A549 (cell line): Measurements from ENCODE around the gene ZRANB3. TPM values are rescaled to one million over a fixed set of nuclear protein-coding genes. Genes with fewer than 3 reads are reported as not detected.

Source experiments
- ATAC-seq, 2 experiments: fragments of 200-7000 bp in 1 of 2; fragments of >200 bp in 1 of 2; cut with Nextera tagmentation in 1 of 2; cut with Tn5 transposase in 1 of 2; 3 replicates each; pipeline versions ENCODE4 v1.8.0 to v1.9.1; 2018 to 2020; ENCODE audit warnings: mild to moderate bottlenecking in 1 of 2, moderate library complexity in 1 of 2
- CTCF ChIA-PET: fragments of 300-600 bp; sonication (Branson Sonifier 250); formaldehyde crosslinking; extraction: SDS; loops from one replicate; lab custom pipeline; 2021; ENCODE audit warnings: antibody characterized with exemption, inconsistent platforms; lab: Yijun Ruan, JAX
- POLR2A ChIA-PET: fragments of 350-600 bp; formaldehyde crosslinking; extraction: SDS; loops from one replicate; lab custom pipeline; 2021; ENCODE audit warnings: antibody characterized with exemption, inconsistent platforms; lab: Yijun Ruan, JAX
- DNase-seq, 2 experiments: peaks; one replicate each; pipeline versions ENCODE4 v3.0.0 to v3.0.0-alpha.2; 2011 to 2016; ENCODE audit warnings: low read depth in 1 of 2, low spot score in 1 of 2
- FAIRE-seq: peaks from 2 replicates; lab custom pipeline; 2011; peaks lifted over from hg19 to GRCh38; lab: Jason Lieb, UNC
- H3K27ac ChIP-seq, 2 experiments: fragments of >200 bp; sonication (Bioruptor Twin); formaldehyde crosslinking; 3 replicates each; pipeline ENCODE4 v1.5.1; 2016 to 2017
- H3K4me1 ChIP-seq: fragments of >200 bp; sonication (Bioruptor Twin); formaldehyde crosslinking; 3 replicates; pipeline ENCODE4 v1.6.1; 2016
- H3K4me2 ChIP-seq: fragments of >200 bp; sonication (Bioruptor Twin); formaldehyde crosslinking; 3 replicates; pipeline ENCODE4 v1.6.1; 2016
- H3K4me3 ChIP-seq: fragments of >200 bp; sonication (Bioruptor Twin); formaldehyde crosslinking; 3 replicates; pipeline ENCODE4 v1.5.1; 2016
- H3K9me3 ChIP-seq: fragments of >200 bp; sonication (Bioruptor Twin); formaldehyde crosslinking; 3 replicates; pipeline ENCODE4 v1.6.1; 2016
- BCL3 ChIP-seq: fragments of >200 bp; sonication (Bioruptor Twin); formaldehyde crosslinking; IDR thresholded peaks from 3 replicates; pipeline ENCODE4 v1.6.1; 2016
- BHLHE40 ChIP-seq: IDR thresholded peaks from 2 replicates; pipeline ENCODE4 v1.6.1; 2012; ENCODE audit warnings: low read depth, low read length, inconsistent platforms
- CBX2 ChIP-seq: fragments of 200-600 bp; sonication (generic); IDR thresholded peaks from 2 replicates; pipeline ENCODE4 v1.6.1; 2016; ENCODE audit warnings: low read depth, mild to moderate bottlenecking, borderline replicate concordance
- CHD4 ChIP-seq: fragments of 200-600 bp; sonication (generic); IDR thresholded peaks from 2 replicates; pipeline ENCODE4 v1.6.1; 2016; ENCODE audit warnings: antibody characterized with exemption, mild to moderate bottlenecking, borderline replicate concordance
- CTCF ChIP-seq: fragments of >200 bp; sonication (Bioruptor Twin); formaldehyde crosslinking; IDR thresholded peaks from 3 replicates; pipeline ENCODE4 v1.5.1; 2016
- E2F6 ChIP-seq: IDR thresholded peaks from 2 replicates; pipeline ENCODE4 v1.6.1; 2012; ENCODE audit warnings: low read depth, borderline replicate concordance
- EHMT2 ChIP-seq: fragments of 200-600 bp; sonication (generic); IDR thresholded peaks from 2 replicates; pipeline ENCODE4 v1.6.1; 2016; ENCODE audit warnings: antibody characterized with exemption, low read depth, mild to moderate bottlenecking, moderate library complexity
- EP300 ChIP-seq, 2 experiments: fragments of >200 bp; sonication (Bioruptor Twin); formaldehyde crosslinking; IDR thresholded peaks; 2 replicates in 1 of 2; 3 replicates in 1 of 2; pipeline ENCODE4 v1.6.1; 2016 to 2017
- FOXS1 ChIP-seq: fragments of 250-450 bp; sonication (Bioruptor Pico); IDR thresholded peaks from 2 replicates; pipeline ENCODE4 v1.5.0; 2020; ENCODE audit warnings: mild to moderate bottlenecking, moderate library complexity
- HDAC2 ChIP-seq: fragments of 200-600 bp; sonication (generic); IDR thresholded peaks from 2 replicates; pipeline ENCODE4 v1.6.1; 2016
- HOXB13 ChIP-seq: fragments of 250-450 bp; sonication (Bioruptor Pico); IDR thresholded peaks from 2 replicates; pipeline ENCODE4 v1.5.0; 2020; ENCODE audit warnings: low read depth, mild to moderate bottlenecking, moderate library complexity
- JUNB ChIP-seq: fragments of >200 bp; sonication (Bioruptor Twin); formaldehyde crosslinking; IDR thresholded peaks from 2 replicates; pipeline ENCODE4 v1.6.1; 2016
- KDM5A ChIP-seq: fragments of 200-600 bp; sonication (generic); IDR thresholded peaks from 2 replicates; pipeline ENCODE4 v1.6.1; 2016; ENCODE audit warnings: antibody characterized with exemption, mild to moderate bottlenecking
- MAFK ChIP-seq: fragments of 450-650 bp; IDR thresholded peaks from 2 replicates; pipeline ENCODE4 v1.6.1; 2014; ENCODE audit not compliant: partially characterized antibody
- MAZ ChIP-seq: fragments of 150-350 bp; IDR thresholded peaks from 2 replicates; pipeline ENCODE4 v1.6.1; 2014; ENCODE audit warnings: antibody characterized with exemption, low read depth, low read length, borderline replicate concordance
- NPAS2 ChIP-seq: fragments of 250-450 bp; sonication (Bioruptor Pico); IDR thresholded peaks from 2 replicates; pipeline ENCODE4 v1.8.0; 2022; ENCODE audit warnings: mild to moderate bottlenecking, moderate library complexity, borderline replicate concordance
- PHF8 ChIP-seq: fragments of 200-600 bp; sonication (generic); IDR thresholded peaks from 2 replicates; pipeline ENCODE4 v1.6.1; 2016; ENCODE audit warnings: low read depth, mild to moderate bottlenecking, antibody characterized with exemption, moderate library complexity, borderline replicate concordance
- POLR2AphosphoS2 ChIP-seq: conservative IDR thresholded peaks from 2 replicates; pipeline ENCODE4 v1.6.1; 2012; ENCODE audit warnings: low read length, improper control_type of control experiment, inconsistent platforms
- RARB ChIP-seq: fragments of 250-450 bp; sonication (Bioruptor Pico); IDR thresholded peaks from 2 replicates; pipeline ENCODE4 v1.8.0; 2021; ENCODE audit warnings: mild to moderate bottlenecking, moderate library complexity
- RFX5 ChIP-seq: fragments of 450-650 bp; IDR thresholded peaks from 2 replicates; pipeline ENCODE4 v1.7.1; 2014; ENCODE audit warnings: antibody characterized with exemption, mild to moderate bottlenecking, moderate library complexity
- TP53 ChIP-seq: fragments of 250-450 bp; sonication (Bioruptor Pico); IDR thresholded peaks from 2 replicates; pipeline ENCODE4 v1.5.0; 2021; ENCODE audit warnings: mild to moderate bottlenecking, moderate library complexity
- ZFP36 ChIP-seq: fragments of 450-650 bp; IDR thresholded peaks from 2 replicates; pipeline ENCODE4 v1.6.1; 2014; ENCODE audit warnings: borderline replicate concordance; ENCODE audit not compliant: partially characterized antibody
- ZSCAN20 ChIP-seq: fragments of 250-450 bp; sonication (Bioruptor Pico); IDR thresholded peaks from 2 replicates; pipeline ENCODE4 v1.8.0; 2022; ENCODE audit warnings: mild to moderate bottlenecking, moderate library complexity
- WGBS: methylation state at CpG from one replicate; pipeline ENCODE4 v1.1.6; 2017; ENCODE audit errors: missing lambda C conversion rate; 5-methylcytosine and 5-hydroxymethylcytosine counted together
- polyA plus RNA-seq, 4 experiments: library from polyadenylated mRNA; depleted of rRNA in 3 of 4; stranded (reverse); fragments of >200 nt; fragmentation: RNase III in 1 of 4; extraction: RNeasy Plus Mini Kit Qiagen cat#74134 plus additional on column Dnase treatment in 1 of 4; gene quantifications; 2 replicates in 3 of 4; 3 replicates in 1 of 4; pipeline ENCODE4 v1.2.3, GENCODE V29; 2011 to 2017
- TF ChIP-seq, protein P1 (sequence below): fragments of 250-450 bp; sonication (Bioruptor Pico); IDR thresholded peaks from 2 replicates; pipeline ENCODE4 v1.5.0; 2021; ENCODE audit warnings: mild to moderate bottlenecking, moderate library complexity, borderline replicate concordance
- TF ChIP-seq, protein P2 (sequence below): fragments of 450-650 bp; IDR thresholded peaks from 2 replicates; pipeline ENCODE4 v1.6.1; 2014; ENCODE audit warnings: antibody characterized with exemption
- TF ChIP-seq, protein P3 (sequence below): fragments of 250-450 bp; sonication (Bioruptor Pico); IDR thresholded peaks from 2 replicates; pipeline ENCODE4 v1.5.0; 2020; ENCODE audit warnings: low read depth, mild to moderate bottlenecking, moderate library complexity

The ZRANB3 gene
- polyA plus RNA-seq, 2 of the 4 experiments (the other 2 are of a cell fraction) = 6.2 to 12.4 TPM

- no peak overlapping the region for H3K4me2 ChIP-seq
- TF ChIP-seq EHMT2 (no peak), NPAS2 (CRISPR knock-in tag) (no peak), HOXB13 (CRISPR knock-in tag) (no peak), MAZ (no peak), CTCF (no peak), ZFP36 (no peak), BHLHE40 (no peak), E2F6 (no peak), MAFK (no peak)
- TF ChIP-seq, protein P1, sequence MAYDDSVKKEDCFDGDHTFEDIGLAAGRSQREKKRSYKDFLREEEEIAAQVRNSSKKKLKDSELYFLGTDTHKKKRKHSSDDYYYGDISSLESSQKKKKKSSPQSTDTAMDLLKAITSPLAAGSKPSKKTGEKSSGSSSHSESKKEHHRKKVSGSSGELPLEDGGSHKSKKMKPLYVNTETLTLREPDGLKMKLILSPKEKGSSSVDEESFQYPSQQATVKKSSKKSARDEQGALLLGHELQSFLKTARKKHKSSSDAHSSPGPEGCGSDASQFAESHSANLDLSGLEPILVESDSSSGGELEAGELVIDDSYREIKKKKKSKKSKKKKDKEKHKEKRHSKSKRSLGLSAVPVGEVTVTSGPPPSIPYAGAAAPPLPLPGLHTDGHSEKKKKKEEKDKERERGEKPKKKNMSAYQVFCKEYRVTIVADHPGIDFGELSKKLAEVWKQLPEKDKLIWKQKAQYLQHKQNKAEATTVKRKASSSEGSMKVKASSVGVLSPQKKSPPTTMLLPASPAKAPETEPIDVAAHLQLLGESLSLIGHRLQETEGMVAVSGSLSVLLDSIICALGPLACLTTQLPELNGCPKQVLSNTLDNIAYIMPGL (CRISPR knock-in tag) = no peak
- WGBS = 96% methylated on average over 1 of the region's 1 CpG
- no peaks in the 10 kb centered on the region for H3K9me3 ChIP-seq
- ChIA-PET CTCF (interaction anchor here (1.1 kb wide), 1 partner anchor 11 kb away, joined by 3 read pairs; no protein-coding TSS in a partner anchor), POLR2A (no interaction called here)
- no peak overlapping the region for H3K27ac ChIP-seq
- H3K4me3 ChIP-seq = no peak overlapping the region
- FAIRE-seq (no peak), DNase-seq (no peak), ATAC-seq (no peak)
- H3K4me1 ChIP-seq = no peaks in the 10 kb centered on the region
Measured at GRCh38 chr2:135103843-135104242, 427.2 kb downstream of the ZRANB3 start.

DNA sequence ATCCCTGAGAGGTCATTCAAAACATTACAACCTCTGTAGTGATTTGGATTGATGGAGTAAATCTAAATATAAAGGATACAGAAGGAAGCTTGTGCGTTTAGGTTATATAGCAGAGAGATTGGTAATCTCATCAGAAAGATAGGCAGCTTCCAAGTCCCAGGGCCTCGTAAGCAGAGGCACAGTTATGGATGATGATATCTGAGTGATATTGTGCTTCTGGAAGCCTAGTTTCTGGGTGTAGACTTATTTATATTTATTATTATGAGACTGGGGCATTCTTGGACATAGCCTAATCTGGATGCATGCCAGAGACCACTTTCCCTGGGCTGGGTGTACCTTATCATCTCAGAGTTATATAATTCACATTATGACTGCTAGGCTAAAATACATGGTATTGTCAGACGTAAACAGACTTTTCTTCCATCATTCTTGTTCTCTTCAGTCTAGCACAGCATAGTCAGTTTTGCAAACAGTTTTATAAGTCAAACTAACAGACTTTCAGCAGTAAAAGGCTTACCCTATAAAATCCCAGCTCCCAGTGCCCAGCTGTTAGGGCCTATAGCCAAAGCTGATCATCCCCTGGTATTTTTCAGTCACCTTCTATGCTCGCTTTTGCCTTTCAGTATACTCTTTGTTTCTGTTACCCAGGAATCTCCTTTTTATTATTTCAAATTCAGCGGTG lies 431.1 kb downstream of the ZRANB3 start:
- no peak for TF ChIP-seq POLR2AphosphoS2
- TF ChIP-seq ZSCAN20 (CRISPR knock-in tag) = no peak
- TF ChIP-seq KDM5A = no peak
- no peak for TF ChIP-seq CBX2
- TF ChIP-seq RARB (CRISPR knock-in tag) = no peak
- no peak for TF ChIP-seq HDAC2
- TF ChIP-seq CHD4 = no peak
- TF ChIP-seq TP53 (CRISPR knock-in tag) = no peak
- TF ChIP-seq FOXS1 (CRISPR knock-in tag) = no peak
- TF ChIP-seq HOXB13 (CRISPR knock-in tag) = no peak
- no peak for TF ChIP-seq BCL3
- TF ChIP-seq JUNB = no peak
- TF ChIP-seq, protein P2, sequence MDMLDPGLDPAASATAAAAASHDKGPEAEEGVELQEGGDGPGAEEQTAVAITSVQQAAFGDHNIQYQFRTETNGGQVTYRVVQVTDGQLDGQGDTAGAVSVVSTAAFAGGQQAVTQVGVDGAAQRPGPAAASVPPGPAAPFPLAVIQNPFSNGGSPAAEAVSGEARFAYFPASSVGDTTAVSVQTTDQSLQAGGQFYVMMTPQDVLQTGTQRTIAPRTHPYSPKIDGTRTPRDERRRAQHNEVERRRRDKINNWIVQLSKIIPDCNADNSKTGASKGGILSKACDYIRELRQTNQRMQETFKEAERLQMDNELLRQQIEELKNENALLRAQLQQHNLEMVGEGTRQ = no peak
- TF ChIP-seq, protein P3, sequence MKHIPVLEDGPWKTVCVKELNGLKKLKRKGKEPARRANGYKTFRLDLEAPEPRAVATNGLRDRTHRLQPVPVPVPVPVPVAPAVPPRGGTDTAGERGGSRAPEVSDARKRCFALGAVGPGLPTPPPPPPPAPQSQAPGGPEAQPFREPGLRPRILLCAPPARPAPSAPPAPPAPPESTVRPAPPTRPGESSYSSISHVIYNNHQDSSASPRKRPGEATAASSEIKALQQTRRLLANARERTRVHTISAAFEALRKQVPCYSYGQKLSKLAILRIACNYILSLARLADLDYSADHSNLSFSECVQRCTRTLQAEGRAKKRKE (CRISPR knock-in tag) = no peak
- TF ChIP-seq EP300 (IDR thresholded peaks at IDR 0.05) = no peak
- no peak for TF ChIP-seq RFX5
- TF ChIP-seq MAFK = no peak
- TF ChIP-seq PHF8 = no peak
- TF ChIP-seq NPAS2 (CRISPR knock-in tag) = no peak
- CTCF ChIA-PET = no interaction called here
- POLR2A ChIA-PET = no interaction called here
- H3K4me1 ChIP-seq = no peaks in the 10 kb centered on the region
- no peak overlapping the region for H3K4me3 ChIP-seq
- no peak for ATAC-seq
- H3K9me3 ChIP-seq = no peaks in the 10 kb centered on the region
- H3K27ac ChIP-seq = no peak overlapping the region
- no peak for FAIRE-seq
- no peak for DNase-seq
- 85% methylated on average over 5 of the region's 5 CpGs for WGBS
- H3K4me2 ChIP-seq = no peak overlapping the region
